Small intestine (tissue), 7 donors: ENCODE data around the gene CDC14A. TPM values are rescaled to one million over a fixed set of nuclear protein-coding genes. Genes with fewer than 3 reads are reported as not detected.

ENCODE experiments used
- DNase-seq, 2 donors: peaks; one replicate each; pipeline versions ENCODE4 v3.0.0 to v3.0.0-alpha.2; 2013
- FAIRE-seq: peaks from 2 replicates; lab custom pipeline; 2012; peaks lifted over from hg19 to GRCh38; lab: Jason Lieb, UNC
- H3K27ac ChIP-seq, 3 donors: one replicate each; pipeline ENCODE4 v1.5.1; 2013; ENCODE audit warnings: low read length in 2 of 3, mild to moderate bottlenecking in 2 of 3, control low read depth in 1 of 3, inconsistent platforms in 1 of 3, low read depth in 1 of 3, moderate library complexity in 1 of 3
- H3K27me3 ChIP-seq, 3 donors: one replicate each; pipeline ENCODE4 v1.6.1; 2013; ENCODE audit warnings: low read length in 3 of 3, inconsistent platforms in 1 of 3; ENCODE audit not compliant: control insufficient read depth in 3 of 3, insufficient read depth in 3 of 3
- H3K36me3 ChIP-seq, 3 donors: one replicate each; pipeline ENCODE4 v1.6.1; 2013; ENCODE audit warnings: low read length in 3 of 3, inconsistent platforms in 1 of 3, low read depth in 1 of 3, mild to moderate bottlenecking in 1 of 3, moderate library complexity in 1 of 3; ENCODE audit not compliant: control insufficient read depth in 3 of 3, insufficient read depth in 2 of 3
- H3K4me1 ChIP-seq, 3 donors: one replicate each; pipeline ENCODE4 v1.6.1; 2013; ENCODE audit warnings: low read length in 2 of 3, inconsistent platforms in 1 of 3, low read depth in 1 of 3, mild to moderate bottlenecking in 1 of 3, moderate library complexity in 1 of 3; ENCODE audit not compliant: control insufficient read depth in 3 of 3, insufficient read depth in 2 of 3
- H3K4me3 ChIP-seq, 3 donors: one replicate each; pipeline ENCODE4 v1.5.1; 2013; ENCODE audit warnings: low read length in 3 of 3, control low read depth in 1 of 3, inconsistent platforms in 1 of 3, low read depth in 1 of 3, mild to moderate bottlenecking in 1 of 3, moderate library complexity in 1 of 3
- H3K9me3 ChIP-seq, 2 donors: one replicate each; pipeline ENCODE4 v1.6.1; 2013; ENCODE audit warnings: low read depth in 1 of 2, low read length in 1 of 2; ENCODE audit not compliant: control insufficient read depth in 2 of 2, insufficient read depth in 1 of 2
- WGBS, 3 donors: extraction: QIAGEN DNeasy Blood & Tissue Kit; methylation state at CpG; one replicate each; pipeline ENCODE4 v1.1.7; 2013; 5-methylcytosine and 5-hydroxymethylcytosine counted together
- polyA plus RNA-seq, 4 donors: library from polyadenylated mRNA; stranded (reverse) in 3 of 4; unstranded in 1 of 4; fragments of 200-250 nt in 3 of 4; fragments of 120-200 nt in 1 of 4; gene quantifications; one replicate each; pipeline versions ENCODE4 v1.2.1 to v1.2.3, GENCODE V29; 2013
- donor health status: healthy with polysubstance abuse.
- donor health status: control.
- donor health status: control.
- donor health status: Bipolar disorder and iron deficiency.
- donor health status: healthy.

The CDC14A gene
- polyA plus RNA-seq, 4 donors, result 4.2 to 18.0 (median 12.6) TPM

DNA sequence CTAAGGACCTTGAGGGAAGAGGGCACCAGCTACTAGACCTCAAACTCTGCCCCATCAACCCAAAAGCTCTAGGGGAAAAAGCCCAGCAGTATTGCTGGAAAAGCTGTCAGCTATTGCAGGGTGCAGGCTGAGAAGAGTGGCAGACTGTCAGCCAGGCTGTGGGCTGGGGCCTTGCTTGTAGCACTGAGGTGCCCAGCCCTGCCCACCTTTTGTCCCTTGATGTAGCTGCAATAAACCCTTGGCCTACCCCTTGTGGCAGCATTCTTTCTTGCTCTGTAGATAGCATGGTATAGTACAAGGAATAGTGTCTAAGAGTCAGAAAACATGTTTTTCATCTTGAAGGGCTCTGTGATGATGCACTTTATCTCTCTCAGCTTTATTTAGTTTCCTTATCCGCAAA, 39.4 kb downstream of the CDC14A start:
- Histone ChIP-seq H3K4me3 (no peak overlapping the region), H3K9me3 (no peaks in the 10 kb centered on the region), H3K27ac (peak overlapping the region in 2 of 3 donors; percentile 4 to 41), H3K27me3 (no peaks in the 10 kb centered on the region), H3K36me3 (peaks cover 4 to 14% (median 14%) of the 10 kb centered on the region in 3 donors), H3K4me1 (peaks cover 2 to 4% (median 3%) of the 10 kb centered on the region in 3 donors)
- DNase-seq (no peak), FAIRE-seq (no peak)
- 66 to 91% (median 85%) methylated on average over 1 of the region's 1 CpG for WGBS, 3 donors

GRCh38 chr1:100392756-100393155, 40.5 kb downstream of the CDC14A start:
- no peak overlapping the region for H3K4me3 ChIP-seq
- FAIRE-seq, result no peak
- H3K27ac ChIP-seq, result no peak overlapping the region
- 71 to 92% (median 90%) methylated on average over 5 of the region's 5 CpGs for WGBS, 3 donors
- peaks cover 3 to 4% (median 4%) of the 10 kb centered on the region in 3 donors for H3K4me1 ChIP-seq
- DNase-seq, result no peak
- H3K9me3 ChIP-seq, result no peaks in the 10 kb centered on the region
- no peaks in the 10 kb centered on the region for H3K27me3 ChIP-seq
- peaks cover 4 to 16% (median 14%) of the 10 kb centered on the region in 3 donors for H3K36me3 ChIP-seq

- peaks cover 4 to 16% (median 14%) of the 10 kb centered on the region in 3 donors for H3K36me3 ChIP-seq
- 70 to 85% (median 78%) methylated on average over 1 of the region's 1 CpG for WGBS, 3 donors
- H3K4me3 ChIP-seq, result no peak overlapping the region
- DNase-seq, result no peak
- no peaks in the 10 kb centered on the region for H3K9me3 ChIP-seq
- peaks cover 3 to 4% (median 4%) of the 10 kb centered on the region in 3 donors for H3K4me1 ChIP-seq
- no peaks in the 10 kb centered on the region for H3K27me3 ChIP-seq
- peak overlapping the region in 1 of 3 donors; percentile 41 for H3K27ac ChIP-seq
- FAIRE-seq, result no peak
Measured at GRCh38 chr1:100394285-100394684, 42.0 kb downstream of the CDC14A start.

- WGBS, 3 donors, result 94 to 97% (median 96%) methylated on average over 5 of the region's 5 CpGs
- peaks cover 4 to 16% (median 14%) of the 10 kb centered on the region in 3 donors for H3K36me3 ChIP-seq
- H3K27ac ChIP-seq, result no peak overlapping the region
- peaks cover 0 to 9% (median 4%) of the 10 kb centered on the region in 3 donors for H3K4me1 ChIP-seq
- H3K9me3 ChIP-seq, result no peaks in the 10 kb centered on the region
- FAIRE-seq (no peak), DNase-seq (no peak)
- no peaks in the 10 kb centered on the region for H3K27me3 ChIP-seq
- H3K4me3 ChIP-seq, result no peak overlapping the region
Measured at GRCh38 chr1:100395913-100396312, 43.6 kb downstream of the CDC14A start.

- peaks cover 2 to 11% (median 10%) of the 10 kb centered on the region in 3 donors for H3K36me3 ChIP-seq
- FAIRE-seq (no peak), DNase-seq (no peak)
- H3K4me3 ChIP-seq, result no peak overlapping the region
- H3K4me1 ChIP-seq, result peaks cover 0 to 8% (median 2%) of the 10 kb centered on the region in 3 donors
- H3K9me3 ChIP-seq, result no peaks in the 10 kb centered on the region
- no peaks in the 10 kb centered on the region for H3K27me3 ChIP-seq
- 83 to 91% (median 83%) methylated on average over 3 of the region's 3 CpGs for WGBS, 3 donors
- H3K27ac ChIP-seq, result no peak overlapping the region
Measured at GRCh38 chr1:100396651-100397050, 44.3 kb downstream of the CDC14A start.

DNA sequence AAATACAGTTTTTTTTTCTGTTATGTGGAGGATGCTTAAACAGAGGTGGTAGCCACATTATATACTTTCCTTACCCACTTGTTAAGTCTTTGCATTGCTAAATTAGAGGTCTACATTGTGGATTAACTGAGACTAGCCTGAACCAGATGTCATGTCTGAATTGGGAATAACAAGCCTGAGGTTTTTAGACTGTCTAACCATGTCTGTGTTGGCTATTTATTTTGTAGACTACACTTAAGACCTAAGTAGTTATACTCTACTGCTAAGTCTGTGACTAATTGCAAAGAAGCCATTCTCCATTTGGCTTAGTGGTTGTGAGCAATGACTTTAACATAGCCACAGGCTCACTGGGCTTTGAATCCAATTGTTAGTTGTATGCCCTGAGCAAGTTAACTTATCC, 45.4 kb downstream of the CDC14A start:
- Histone ChIP-seq H3K36me3 (peaks cover 0 to 9% (median 6%) of the 10 kb centered on the region in 3 donors), H3K27ac (no peak overlapping the region), H3K4me1 (peaks cover 0 to 5% (median 2%) of the 10 kb centered on the region in 3 donors), H3K27me3 (no peaks in the 10 kb centered on the region), H3K4me3 (no peak overlapping the region), H3K9me3 (no peaks in the 10 kb centered on the region)
- no peak for FAIRE-seq
- no peak for DNase-seq

- H3K36me3 ChIP-seq, result peaks cover 0 to 7% (median 6%) of the 10 kb centered on the region in 3 donors
- H3K4me1 ChIP-seq, result peaks cover 0 to 7% (median 3%) of the 10 kb centered on the region in 3 donors
- H3K27ac ChIP-seq, result no peak overlapping the region
- H3K9me3 ChIP-seq, result no peaks in the 10 kb centered on the region
- no peak overlapping the region for H3K4me3 ChIP-seq
- FAIRE-seq, result no peak
- WGBS, 3 donors, result 89 to 91% (median 89%) methylated on average over 2 of the region's 2 CpGs
- DNase-seq, result no peak
- no peaks in the 10 kb centered on the region for H3K27me3 ChIP-seq
Measured at GRCh38 chr1:100398648-100399047, 46.3 kb downstream of the CDC14A start.

DNA sequence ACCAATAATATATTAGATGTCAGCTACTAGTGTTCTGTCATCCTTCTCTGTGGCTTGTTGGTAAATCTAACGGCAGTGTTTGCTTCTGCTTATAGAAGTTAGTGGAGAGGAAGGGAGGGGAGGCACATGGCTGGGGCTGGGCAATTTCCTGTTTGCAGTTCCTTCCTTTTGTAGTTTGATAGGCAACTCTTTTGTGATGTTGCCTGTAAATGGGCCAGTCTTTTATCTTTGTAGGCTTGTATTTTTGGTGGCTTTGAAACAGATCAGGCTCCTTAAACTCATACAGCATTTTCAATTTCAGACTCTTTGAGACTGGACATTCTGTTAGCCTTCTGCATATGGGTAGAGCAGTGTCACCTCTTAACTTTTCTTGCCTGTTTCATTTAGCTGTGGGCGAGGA, 48.1 kb downstream of the CDC14A start:
- WGBS, 3 donors, result 38 to 54% (median 45%) methylated on average over 2 of the region's 2 CpGs
- no peak overlapping the region for H3K27ac ChIP-seq
- H3K36me3 ChIP-seq, result peaks cover 0 to 7% (median 0%) of the 10 kb centered on the region in 3 donors

DNA sequence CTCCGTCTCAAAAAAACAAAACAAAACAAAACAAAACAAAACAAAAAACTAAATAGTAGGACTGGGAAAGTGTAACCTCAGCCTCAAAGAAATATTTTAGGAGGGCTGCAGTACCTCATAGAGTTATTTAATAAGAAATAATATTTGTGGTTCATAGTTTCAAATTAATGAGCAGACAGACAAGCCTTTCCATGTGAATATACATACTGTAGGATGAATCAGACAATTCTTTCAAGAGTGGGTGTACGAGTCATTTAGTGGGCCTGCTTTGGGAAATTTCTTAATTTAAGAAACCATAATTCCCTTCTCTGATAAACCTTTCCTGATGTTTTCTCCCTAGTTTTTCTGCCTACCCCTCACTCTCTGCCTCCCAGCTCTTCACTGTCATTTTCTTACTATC, 52.5 kb downstream of the CDC14A start:
- H3K27me3 ChIP-seq, result no peaks in the 10 kb centered on the region
- H3K9me3 ChIP-seq, result no peaks in the 10 kb centered on the region
- H3K36me3 ChIP-seq, result peaks cover 0 to 3% (median 0%) of the 10 kb centered on the region in 3 donors
- DNase-seq (no peak), FAIRE-seq (no peak)
- WGBS, 3 donors, result 87 to 98% (median 97%) methylated on average over 2 of the region's 2 CpGs
- H3K27ac ChIP-seq, result no peak overlapping the region
- peaks cover 0 to 7% (median 3%) of the 10 kb centered on the region in 3 donors for H3K4me1 ChIP-seq
- no peak overlapping the region for H3K4me3 ChIP-seq

More for the DNA sequence above, 48.1 kb downstream of the CDC14A start:
- Histone ChIP-seq H3K4me1 (peaks cover 0 to 7% (median 3%) of the 10 kb centered on the region in 3 donors), H3K27me3 (no peaks in the 10 kb centered on the region), H3K9me3 (no peaks in the 10 kb centered on the region), H3K4me3 (no peak overlapping the region)
- peak; percentile 64 for FAIRE-seq
- peak; percentile 20 to 57 for DNase-seq
